HG02884 (cell line): Measurements from ENCODE around the gene FAM98B.
A peak's percentile ranks its signal among the peaks of the same experiment; 100 is the strongest.

Experiments used
- ATAC-seq: cut with Tn5 transposase; IDR thresholded peaks from one replicate; pipeline ENCODE4 v1.9.1; 2021; ENCODE audit warnings: mild to moderate bottlenecking, moderate library complexity; ENCODE audit not compliant: unreplicated experiment

The FAM98B gene

GRCh38 chr15:38460543-38460942, 6.6 kb downstream of the FAM98B start:
- ATAC-seq, result no peak

- ATAC-seq, result peak; percentile 92
Measured at GRCh38 chr15:38461066-38461833, 7.3 kb downstream of the FAM98B start.

- no peak for ATAC-seq
Measured at GRCh38 chr15:38463893-38464292, 10.0 kb downstream of the FAM98B start.

- ATAC-seq, result no peak
Measured at GRCh38 chr15:38464675-38465074, 10.7 kb downstream of the FAM98B start.

GRCh38 chr15:38470816-38471215, 16.9 kb downstream of the FAM98B start:
- no peak for ATAC-seq

GRCh38 chr15:38471974-38472373, 18.0 kb downstream of the FAM98B start:
- no peak for ATAC-seq

- ATAC-seq, result peak; percentile 98
Measured at GRCh38 chr15:38474155-38474757, 20.3 kb downstream of the FAM98B start.

GRCh38 chr15:38475361-38475760, 21.4 kb downstream of the FAM98B start:
- ATAC-seq, result no peak

- ATAC-seq, result no peak
Measured at GRCh38 chr15:38476120-38476519, 22.2 kb downstream of the FAM98B start.

GRCh38 chr15:38477637-38478036, 23.7 kb downstream of the FAM98B start:
- ATAC-seq, result no peak

GRCh38 chr15:38479266-38479665, 25.3 kb downstream of the FAM98B start:
- no peak for ATAC-seq

GRCh38 chr15:38479756-38480155, 25.8 kb downstream of the FAM98B start:
- no peak for ATAC-seq

- ATAC-seq, result no peak
Measured at GRCh38 chr15:38481113-38481512, 27.2 kb downstream of the FAM98B start.

GRCh38 chr15:38481761-38482160, 27.8 kb downstream of the FAM98B start:
- no peak for ATAC-seq

GRCh38 chr15:38482572-38482971, 28.6 kb downstream of the FAM98B start:
- no peak for ATAC-seq

GRCh38 chr15:38486936-38487335, 33.0 kb downstream of the FAM98B start:
- no peak for ATAC-seq

- no peak for ATAC-seq
Measured at GRCh38 chr15:38487378-38487777, 33.5 kb downstream of the FAM98B start.

- no peak for ATAC-seq
Measured at GRCh38 chr15:38490242-38490922, 36.5 kb downstream of the FAM98B start.

- no peak for ATAC-seq
Measured at GRCh38 chr15:38496151-38496550, 42.2 kb downstream of the FAM98B start.

- ATAC-seq, result no peak
Measured at GRCh38 chr15:38499651-38500050, 45.7 kb downstream of the FAM98B start.

GRCh38 chr15:38503496-38503895, 49.6 kb downstream of the FAM98B start:
- no peak for ATAC-seq
